Measurements from ENCODE around the gene ATOH8. TPM values are rescaled to one million over a fixed set of nuclear protein-coding genes. Genes with fewer than 3 reads are reported as not detected.
A peak's percentile ranks its signal among the peaks of the same experiment; 100 is the strongest.

ATOH8 gene
- total RNA-seq, 2 donors from 2014 or later = 78.4 to 207 TPM

- no peak overlapping the region for H3K27ac ChIP-seq
- no peaks in the 10 kb centered on the region for H3K9me3 ChIP-seq
- H3K4me1 ChIP-seq (ENCODE audit: control insufficient read depth in 1 of 2, low read depth in 2 of 2) = peaks cover 0 to 18% of the 10 kb centered on the region in 2 donors
- no peaks in the 10 kb centered on the region for H3K27me3 ChIP-seq (replicated peaks; ENCODE audit: insufficient read depth)
- TF ChIP-seq CTCF (IDR thresholded peaks at IDR 0.05) = no peak
- ATAC-seq (ENCODE audit: insufficient number of reproducible peaks, low FRiP score, low read depth) = no peak
- no peak overlapping the region for H3K4me3 ChIP-seq
- no peaks in the 10 kb centered on the region for H3K36me3 ChIP-seq
- no peak for DNase-seq (ENCODE audit: low spot score)
Observed at GRCh38 chr2:85724731-85725181, 29.0 kb upstream of the ATOH8 start.

- Histone ChIP-seq H3K4me3 (no peak overlapping the region), H3K4me1 (ENCODE audit: control insufficient read depth in 1 of 2, low read depth in 2 of 2) (peaks cover 0 to 18% of the 10 kb centered on the region in 2 donors), H3K9me3 (no peaks in the 10 kb centered on the region), H3K27ac (no peak overlapping the region), H3K36me3 (no peaks in the 10 kb centered on the region), H3K27me3 (replicated peaks; ENCODE audit: insufficient read depth) (no peaks in the 10 kb centered on the region)
- TF ChIP-seq CTCF (IDR thresholded peaks at IDR 0.05) = no peak
- no peak for DNase-seq (ENCODE audit: low spot score)
- ATAC-seq (ENCODE audit: insufficient number of reproducible peaks, low FRiP score, low read depth) = no peak
Observed at GRCh38 chr2:85725451-85725850, 28.3 kb upstream of the ATOH8 start.

GRCh38 chr2:85727798-85728197 is 26.0 kb upstream of the ATOH8 start:
- Histone ChIP-seq H3K4me1 (ENCODE audit: control insufficient read depth in 1 of 2, low read depth in 2 of 2) (peaks cover 0 to 18% of the 10 kb centered on the region in 2 donors), H3K27ac (no peak overlapping the region), H3K36me3 (no peaks in the 10 kb centered on the region), H3K9me3 (no peaks in the 10 kb centered on the region), H3K27me3 (replicated peaks; ENCODE audit: insufficient read depth) (no peaks in the 10 kb centered on the region), H3K4me3 (no peak overlapping the region)
- no peak for ATAC-seq (ENCODE audit: insufficient number of reproducible peaks, low FRiP score, low read depth)
- TF ChIP-seq CTCF (IDR thresholded peaks at IDR 0.05) = no peak
- no peak for DNase-seq (ENCODE audit: low spot score)

GRCh38 chr2:85728342-85728741 is 25.4 kb upstream of the ATOH8 start:
- ATAC-seq (ENCODE audit: insufficient number of reproducible peaks, low FRiP score, low read depth) (no peak), DNase-seq (ENCODE audit: low spot score) (no peak)
- no peaks in the 10 kb centered on the region for H3K9me3 ChIP-seq
- H3K27me3 ChIP-seq (replicated peaks; ENCODE audit: insufficient read depth) = no peaks in the 10 kb centered on the region
- no peak overlapping the region for H3K27ac ChIP-seq
- TF ChIP-seq CTCF (IDR thresholded peaks at IDR 0.05) = no peak
- H3K4me1 ChIP-seq (ENCODE audit: control insufficient read depth in 1 of 2, low read depth in 2 of 2) = peaks cover 0 to 18% of the 10 kb centered on the region in 2 donors
- no peak overlapping the region for H3K4me3 ChIP-seq
- no peaks in the 10 kb centered on the region for H3K36me3 ChIP-seq

GRCh38 chr2:85728883-85729824 is 24.6 kb upstream of the ATOH8 start:
- Histone ChIP-seq H3K36me3 (no peaks in the 10 kb centered on the region), H3K27ac (peak overlapping the region in 1 of 2 donors; percentile 45), H3K27me3 (replicated peaks; ENCODE audit: insufficient read depth) (no peaks in the 10 kb centered on the region), H3K4me3 (peak overlapping the region; percentile 18), H3K4me1 (ENCODE audit: control insufficient read depth in 1 of 2, low read depth in 2 of 2) (peaks cover 0 to 25% of the 10 kb centered on the region in 2 donors), H3K9me3 (no peaks in the 10 kb centered on the region)
- DNase-seq (ENCODE audit: low spot score) (peak; percentile 60), ATAC-seq (ENCODE audit: insufficient number of reproducible peaks, low FRiP score, low read depth) (peak; percentile 69)
- peak; percentile 96 for TF ChIP-seq CTCF (IDR thresholded peaks at IDR 0.05)
